A673 (cell line): ENCODE measurements around the gene GPR142. TPM values are rescaled to one million over a fixed set of nuclear protein-coding genes. Genes with fewer than 3 reads are reported as not detected.

Experiments used
- BruUV-seq: library from RNA; stranded (reverse); fragments of 400-500 nt; replicated peaks from 2 replicates; lab custom pipeline; 2021; lab: Mats Ljungman, UMichigan
- CTCF ChIA-PET: fragments of 300-600 bp; sonication (Branson Sonifier 250); formaldehyde crosslinking; loops from one replicate; lab custom pipeline; 2022; ENCODE audit warnings: antibody characterized with exemption; lab: Charles Lee
- POLR2A ChIA-PET: fragments of 300-600 bp; sonication (Branson Sonifier 250); formaldehyde crosslinking; loops from one replicate; lab custom pipeline; 2022; ENCODE audit warnings: antibody characterized with exemption; ENCODE audit not compliant: low non-redundant PET; lab: Charles Lee
- DNase-seq: peaks from one replicate; pipeline ENCODE4 v3.0.0-alpha.2; 2015; ENCODE audit warnings: low spot score
- H3K27ac ChIP-seq: fragments of 200-600 bp; sonication (generic); 2 replicates; pipeline ENCODE4 v1.5.1; 2016; ENCODE audit warnings: mixed run types, low read depth, mild to moderate bottlenecking, mixed read lengths, antibody characterized with exemption, low read length; ENCODE audit not compliant: poor library complexity, severe bottlenecking
- H3K27me3 ChIP-seq: fragments of 200-600 bp; sonication (generic); replicated peaks from 2 replicates; pipeline ENCODE4 v1.6.1; 2017; ENCODE audit warnings: mixed run types, low read depth, mild to moderate bottlenecking, mixed read lengths, antibody characterized with exemption, low read length; ENCODE audit not compliant: insufficient read depth, poor library complexity
- H3K36me3 ChIP-seq: fragments of 200-600 bp; sonication (generic); 2 replicates; pipeline ENCODE4 v1.6.1; 2016; ENCODE audit warnings: mixed run types, mild to moderate bottlenecking, mixed read lengths, antibody characterized with exemption, low read length; ENCODE audit not compliant: insufficient read depth, poor library complexity, severe bottlenecking
- H3K4me1 ChIP-seq: fragments of 200-600 bp; sonication (generic); 2 replicates; pipeline ENCODE4 v1.6.1; 2017; ENCODE audit warnings: mixed run types, mild to moderate bottlenecking, mixed read lengths, antibody characterized with exemption, low read length; ENCODE audit not compliant: insufficient read depth, poor library complexity, severe bottlenecking
- H3K4me3 ChIP-seq: fragments of 200-600 bp; sonication (generic); 2 replicates; pipeline ENCODE4 v1.5.1; 2016; ENCODE audit warnings: low read depth, mixed run types, mild to moderate bottlenecking, mixed read lengths, low read length; ENCODE audit not compliant: poor library complexity, severe bottlenecking
- H3K9me3 ChIP-seq: fragments of 200-600 bp; sonication (generic); 2 replicates; pipeline ENCODE4 v1.6.1; 2016; ENCODE audit warnings: mixed run types, low read depth, mild to moderate bottlenecking, mixed read lengths, antibody characterized with exemption, low read length; ENCODE audit not compliant: poor library complexity, severe bottlenecking
- CTCF ChIP-seq: fragments of 300-800, 200-600 bp; sonication (generic); conservative IDR thresholded peaks from 2 replicates; pipeline ENCODE4 v1.5.1; 2017; ENCODE audit warnings: low read depth, mild to moderate bottlenecking, antibody characterized with exemption, low read length, moderate library complexity, mixed read lengths
- EZH2 ChIP-seq: fragments of 200-600 bp; sonication (generic); IDR thresholded peaks from 2 replicates; pipeline ENCODE4 v1.6.1; 2017; ENCODE audit warnings: borderline replicate concordance, low read depth, mild to moderate bottlenecking, mixed read lengths, antibody characterized with exemption, low read length; ENCODE audit not compliant: poor library complexity, severe bottlenecking
- intact Hi-C: fragments of 100-400 bp; cut with micrococcal nuclease; formaldehyde crosslinking; loops from one replicate; pipeline ENCODE4 v1.10.0; 2022; ENCODE audit not compliant: unreplicated experiment
- total RNA-seq: library from RNA; stranded (reverse); gene quantifications from 2 replicates; pipeline ENCODE4 v1.2.3, GENCODE V29; 2021

The GPR142 gene
- total RNA-seq, 1 experiment from 2014 or later = 0.24 TPM

GRCh38 chr17:74354123-74354522 is 13.2 kb upstream of the GPR142 start:
- BruUV-seq = no TSS peak
- ChIA-PET POLR2A (no interaction called here), CTCF (interaction anchor here (1.4 kb wide), 1 partner anchor 9 kb away, joined by 3 read pairs; no protein-coding TSS in a partner anchor)
- no peaks in the 10 kb centered on the region for H3K36me3 ChIP-seq
- no peak overlapping the region for H3K4me3 ChIP-seq
- intact Hi-C loops = loop anchor here (5.0 to 10.0 kb wide), 2 partner anchors 49 to 142 kb away; partner anchors contain the start of gene TTYH2
- H3K27ac ChIP-seq = no peak overlapping the region
- H3K9me3 ChIP-seq = no peaks in the 10 kb centered on the region
- no peaks in the 10 kb centered on the region for H3K4me1 ChIP-seq
- peak; percentile 73 for DNase-seq
- TF ChIP-seq CTCF (peak; percentile 98), EZH2 (no peak)
- H3K27me3 ChIP-seq = peaks cover 70% of the 10 kb centered on the region

- no TSS peak for BruUV-seq
- Histone ChIP-seq H3K9me3 (no peaks in the 10 kb centered on the region), H3K27ac (no peak overlapping the region), H3K27me3 (peaks cover 66% of the 10 kb centered on the region), H3K36me3 (no peaks in the 10 kb centered on the region), H3K4me1 (no peaks in the 10 kb centered on the region), H3K4me3 (no peak overlapping the region)
- intact Hi-C loops = loop anchor here (5.0 to 10.0 kb wide), 2 partner anchors 50 to 142 kb away; partner anchors contain the start of gene TTYH2
- CTCF ChIA-PET = interaction anchor here (0.6 kb wide), 1 partner anchor 9 kb away, joined by 4 read pairs; no protein-coding TSS in a partner anchor
- DNase-seq = no peak
- TF ChIP-seq CTCF (no peak), EZH2 (no peak)
- POLR2A ChIA-PET = no interaction called here
Measured at GRCh38 chr17:74354561-74354960, 12.7 kb upstream of the GPR142 start.

GRCh38 chr17:74355065-74355464 is 12.2 kb upstream of the GPR142 start:
- TF ChIP-seq CTCF = no peak
- no peak for TF ChIP-seq EZH2
- H3K27ac ChIP-seq = no peak overlapping the region
- H3K36me3 ChIP-seq = no peaks in the 10 kb centered on the region
- intact Hi-C loops = loop anchor here (10.0 kb wide), 1 partner anchor 50 kb away; no protein-coding TSS in a partner anchor
- no peak overlapping the region for H3K4me3 ChIP-seq
- DNase-seq = no peak
- ChIA-PET POLR2A (no interaction called here), CTCF (interaction anchor here (0.6 kb wide), 1 partner anchor 8 kb away, joined by 4 read pairs; no protein-coding TSS in a partner anchor)
- no peaks in the 10 kb centered on the region for H3K9me3 ChIP-seq
- BruUV-seq = no TSS peak
- no peaks in the 10 kb centered on the region for H3K4me1 ChIP-seq
- peaks cover 63% of the 10 kb centered on the region for H3K27me3 ChIP-seq
